ENCODE results near the gene SMC4. TPM values are rescaled to one million over a fixed set of nuclear protein-coding genes. Genes with fewer than 3 reads are reported as not detected.

Gene SMC4
- total RNA-seq, 4 donors from 2014 or later = 25.5 to 53.5 (median 40.7) TPM

GRCh38 chr3:160435095-160435494, 35.6 kb downstream of the SMC4 start:
- Histone ChIP-seq H3K9me3 (no peaks in the 10 kb centered on the region), H3K36me3 (peaks cover 15 to 35% of the 10 kb centered on the region in 2 donors), H3K4me3 (replicated peaks in 1 of 3) (no peak overlapping the region), H3K27me3 (no peaks in the 10 kb centered on the region), H3K4me1 (no peaks in the 10 kb centered on the region), H3K27ac (no peak overlapping the region)
- TF ChIP-seq POLR2A (IDR thresholded peaks at IDR 0.05) = no peak
- TF ChIP-seq CTCF (IDR thresholded peaks at IDR 0.05) = no peak
- WGBS, 2 donors = 82 to 88% methylated on average over 2 of the region's 2 CpGs
- DNase-seq = no peak
- intact Hi-C loops (cut with DNase I) = no loop called here

DNA sequence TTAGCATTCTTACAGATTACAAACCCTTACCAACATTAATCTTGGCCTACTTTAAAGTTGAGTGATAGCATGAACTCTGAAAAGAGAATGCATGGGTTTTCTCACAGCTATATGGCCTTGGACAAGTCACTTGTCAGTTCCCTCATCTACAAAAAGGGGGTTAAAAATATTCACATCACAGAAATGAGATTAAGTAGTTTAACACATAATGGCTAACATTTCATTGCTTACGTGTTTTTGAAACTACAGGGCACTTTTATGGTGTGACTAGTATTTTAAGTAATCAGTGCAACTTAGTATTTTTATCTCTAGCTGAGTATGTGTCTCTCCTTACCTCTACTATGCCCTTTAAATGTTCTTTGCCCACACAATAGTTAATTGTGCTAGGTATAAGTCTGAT, 36.3 kb downstream of the SMC4 start:
- Histone ChIP-seq H3K4me3 (replicated peaks in 1 of 3) (no peak overlapping the region), H3K9me3 (no peaks in the 10 kb centered on the region), H3K27ac (no peak overlapping the region), H3K4me1 (no peaks in the 10 kb centered on the region), H3K36me3 (peaks cover 11 to 32% of the 10 kb centered on the region in 2 donors), H3K27me3 (no peaks in the 10 kb centered on the region)
- TF ChIP-seq POLR2A (IDR thresholded peaks at IDR 0.05) = no peak
- DNase-seq = no peak
- WGBS, 2 donors = 96 to 98% methylated on average over 1 of the region's 1 CpG
- intact Hi-C loops (cut with DNase I) = no loop called here

GRCh38 chr3:160437083-160437455, 37.6 kb downstream of the SMC4 start:
- no peak overlapping the region for H3K27ac ChIP-seq
- H3K27me3 ChIP-seq = no peaks in the 10 kb centered on the region
- H3K36me3 ChIP-seq = peaks cover 4 to 19% of the 10 kb centered on the region in 2 donors
- H3K4me3 ChIP-seq (replicated peaks in 1 of 3) = no peak overlapping the region
- WGBS, 2 donors = 74 to 92% methylated on average over 5 of the region's 5 CpGs
- TF ChIP-seq CTCF (IDR thresholded peaks at IDR 0.05) (no peak), POLR2A (IDR thresholded peaks at IDR 0.05) (no peak)
- intact Hi-C loops (cut with DNase I) = no loop called here
- H3K9me3 ChIP-seq = no peaks in the 10 kb centered on the region
- H3K4me1 ChIP-seq = no peaks in the 10 kb centered on the region
- DNase-seq = no peak

GRCh38 chr3:160440687-160441086, 41.2 kb downstream of the SMC4 start:
- 97% methylated on average over 7 of the region's 7 CpGs for WGBS, 2 donors
- Histone ChIP-seq H3K4me3 (replicated peaks in 1 of 3) (no peak overlapping the region), H3K9me3 (no peaks in the 10 kb centered on the region), H3K27me3 (no peaks in the 10 kb centered on the region), H3K36me3 (no peaks in the 10 kb centered on the region), H3K27ac (no peak overlapping the region), H3K4me1 (no peaks in the 10 kb centered on the region)
- TF ChIP-seq CTCF (IDR thresholded peaks at IDR 0.05) = no peak
- no peak for TF ChIP-seq POLR2A (IDR thresholded peaks at IDR 0.05)
- intact Hi-C loops (cut with DNase I) = no loop called here
- no peak for DNase-seq

DNA sequence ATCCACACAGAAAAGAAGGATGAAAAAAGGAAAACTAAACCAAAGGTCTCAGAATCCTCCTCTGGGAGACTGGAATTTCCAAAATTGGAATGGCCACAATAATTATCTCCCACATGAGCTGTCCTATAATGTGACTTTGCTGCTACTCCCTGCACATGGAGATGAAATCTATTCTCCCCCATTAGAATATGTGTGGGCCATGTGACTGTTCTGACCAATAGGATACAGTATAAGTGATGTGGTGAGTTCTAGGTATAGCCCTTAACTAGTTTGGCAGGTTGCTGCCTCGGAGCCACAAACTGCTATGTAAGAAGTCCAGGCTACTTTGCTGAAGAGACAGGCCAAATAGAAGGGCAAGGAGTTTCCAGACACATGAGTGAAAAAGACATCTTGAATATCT, 45.0 kb downstream of the SMC4 start:
- 85 to 96% methylated on average over 1 of the region's 1 CpG for WGBS, 2 donors
- Histone ChIP-seq H3K27ac (no peak overlapping the region), H3K4me3 (replicated peaks in 1 of 3) (no peak overlapping the region), H3K36me3 (no peaks in the 10 kb centered on the region), H3K4me1 (no peaks in the 10 kb centered on the region), H3K9me3 (no peaks in the 10 kb centered on the region), H3K27me3 (no peaks in the 10 kb centered on the region)
- DNase-seq = no peak
- no peak for TF ChIP-seq CTCF (IDR thresholded peaks at IDR 0.05)
- no peak for TF ChIP-seq POLR2A (IDR thresholded peaks at IDR 0.05)
- intact Hi-C loops (cut with DNase I) = no loop called here

DNA sequence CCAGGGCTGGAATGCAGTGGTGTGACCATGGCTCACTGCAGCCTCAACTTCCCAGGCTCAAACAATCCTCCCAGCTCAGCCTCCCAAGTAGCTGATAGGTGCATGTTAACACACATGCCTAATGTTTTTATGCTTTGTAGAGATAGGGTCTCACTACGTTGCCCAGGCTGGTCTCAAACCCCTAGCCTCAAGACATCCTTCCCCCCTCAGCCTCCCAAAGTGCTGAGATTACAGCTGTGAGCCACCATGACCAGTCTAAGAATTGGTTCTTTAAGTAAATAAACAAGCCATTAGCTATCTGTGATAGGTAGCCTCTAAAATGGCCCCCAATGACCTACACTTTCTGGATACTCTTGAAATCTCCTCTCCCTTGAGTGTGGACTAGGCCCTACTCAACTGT, 46.4 kb downstream of the SMC4 start:
- DNase-seq = no peak
- Histone ChIP-seq H3K9me3 (no peaks in the 10 kb centered on the region), H3K4me3 (replicated peaks in 1 of 3) (no peak overlapping the region), H3K27me3 (no peaks in the 10 kb centered on the region), H3K27ac (no peak overlapping the region), H3K4me1 (peaks cover 0 to 7% of the 10 kb centered on the region in 2 donors), H3K36me3 (no peaks in the 10 kb centered on the region)
- TF ChIP-seq CTCF (IDR thresholded peaks at IDR 0.05) = no peak
- TF ChIP-seq POLR2A (IDR thresholded peaks at IDR 0.05) = no peak
- intact Hi-C loops (cut with DNase I) = no loop called here
- WGBS, 2 donors = 95 to 100% methylated on average over 1 of the region's 1 CpG

All from thyroid gland (tissue), 4 donors.